Caki2 (cell line): Measurements from ENCODE around the gene PTPRQ. TPM values are rescaled to one million over a fixed set of nuclear protein-coding genes. Genes with fewer than 3 reads are reported as not detected.
A peak's percentile ranks its signal among the peaks of the same experiment; 100 is the strongest.

ENCODE experiments used
- DNase-seq: peaks from one replicate; pipeline ENCODE4 v3.0.0-alpha.2; 2015; ENCODE audit warnings: low read depth
- in situ Hi-C: cut with HindIII; loops from 2 replicates; pipeline ENCODE4 v1.10.0; 2016; ENCODE audit warnings: low sequenced_read_pairs, low pct_unique_long_range_greater_than_20kb, mixed read lengths
- total RNA-seq: library from RNA; depleted of rRNA; stranded (reverse); fragments of >200 nt; shearing (Covaris generic); gene quantifications from 2 replicates; pipeline ENCODE4 v1.2.3, GENCODE V29; 2014; ENCODE audit warnings: low replicate concordance

PTPRQ gene
- total RNA-seq, 1 experiment from 2014 or later: not detected

- in situ Hi-C loops: no loop called here
- DNase-seq: no peak
Observed at GRCh38 chr12:80677994-80678393, 234.0 kb downstream of the PTPRQ start.

GRCh38 chr12:80679346-80680131 lies 235.5 kb downstream of the PTPRQ start:
- DNase-seq: no peak
- in situ Hi-C loops: no loop called here

GRCh38 chr12:80681287-80681686 lies 237.3 kb downstream of the PTPRQ start:
- in situ Hi-C loops: no loop called here

GRCh38 chr12:80681786-80682185 lies 237.8 kb downstream of the PTPRQ start:
- DNase-seq: no peak
- in situ Hi-C loops: no loop called here

More at GRCh38 chr12:80681287-80681686, 237.3 kb downstream of the PTPRQ start:
- DNase-seq: no peak

GRCh38 chr12:80684077-80684495 lies 240.1 kb downstream of the PTPRQ start:
- in situ Hi-C loops: no loop called here
- DNase-seq: no peak

GRCh38 chr12:80690090-80690489 lies 246.1 kb downstream of the PTPRQ start:
- no peak for DNase-seq
- in situ Hi-C loops: no loop called here

- in situ Hi-C loops: no loop called here
- DNase-seq: no peak
Observed at GRCh38 chr12:80690513-80690912, 246.5 kb downstream of the PTPRQ start.

- in situ Hi-C loops: no loop called here
- no peak for DNase-seq
Observed at GRCh38 chr12:80692114-80692513, 248.1 kb downstream of the PTPRQ start.

- no peak for DNase-seq
Observed at GRCh38 chr12:80697270-80697887, 253.3 kb downstream of the PTPRQ start.

GRCh38 chr12:80698256-80698655 lies 254.2 kb downstream of the PTPRQ start:
- in situ Hi-C loops: no loop called here
- DNase-seq: no peak

More at GRCh38 chr12:80697270-80697887, 253.3 kb downstream of the PTPRQ start:
- in situ Hi-C loops: no loop called here

GRCh38 chr12:80698847-80699542 lies 255.0 kb downstream of the PTPRQ start:
- in situ Hi-C loops: no loop called here

GRCh38 chr12:80700327-80700726 lies 256.3 kb downstream of the PTPRQ start:
- in situ Hi-C loops: no loop called here

More at GRCh38 chr12:80698847-80699542, 255.0 kb downstream of the PTPRQ start:
- DNase-seq: no peak

GRCh38 chr12:80701388-80701787 lies 257.4 kb downstream of the PTPRQ start:
- in situ Hi-C loops: no loop called here
- no peak for DNase-seq

More at GRCh38 chr12:80700327-80700726, 256.3 kb downstream of the PTPRQ start:
- DNase-seq: no peak

- in situ Hi-C loops: no loop called here
- DNase-seq: peak; percentile 41
Observed at GRCh38 chr12:80702889-80703805, 259.1 kb downstream of the PTPRQ start.

GRCh38 chr12:80704420-80704819 lies 260.4 kb downstream of the PTPRQ start:
- DNase-seq: no peak
- in situ Hi-C loops: no loop called here

- no peak for DNase-seq
- in situ Hi-C loops: no loop called here
Observed at GRCh38 chr12:80707126-80707829, 263.2 kb downstream of the PTPRQ start, which contains the start of gene MYF6. Gene MYF6 (plus strand): TSS chr12:80707634. CDS start chr12:80707720, 86 bp downstream.

GRCh38 chr12:80707830-80708258 lies 263.8 kb downstream of the PTPRQ start:
- in situ Hi-C loops: no loop called here
- DNase-seq: no peak
